GM18517 (cell line): ENCODE results near the gene AUTS2.
"Not testable (repeated sequence)": the region's sequence is repeated elsewhere in the genome, so short reads cannot be mapped to it uniquely, and the experiment has no call there.

Experiments used
- ATAC-seq: cut with Tn5 transposase; IDR thresholded peaks from one replicate; pipeline ENCODE4 v1.9.1; 2021; ENCODE audit warnings: mild to moderate bottlenecking, moderate library complexity; ENCODE audit not compliant: unreplicated experiment

Gene AUTS2

DNA sequence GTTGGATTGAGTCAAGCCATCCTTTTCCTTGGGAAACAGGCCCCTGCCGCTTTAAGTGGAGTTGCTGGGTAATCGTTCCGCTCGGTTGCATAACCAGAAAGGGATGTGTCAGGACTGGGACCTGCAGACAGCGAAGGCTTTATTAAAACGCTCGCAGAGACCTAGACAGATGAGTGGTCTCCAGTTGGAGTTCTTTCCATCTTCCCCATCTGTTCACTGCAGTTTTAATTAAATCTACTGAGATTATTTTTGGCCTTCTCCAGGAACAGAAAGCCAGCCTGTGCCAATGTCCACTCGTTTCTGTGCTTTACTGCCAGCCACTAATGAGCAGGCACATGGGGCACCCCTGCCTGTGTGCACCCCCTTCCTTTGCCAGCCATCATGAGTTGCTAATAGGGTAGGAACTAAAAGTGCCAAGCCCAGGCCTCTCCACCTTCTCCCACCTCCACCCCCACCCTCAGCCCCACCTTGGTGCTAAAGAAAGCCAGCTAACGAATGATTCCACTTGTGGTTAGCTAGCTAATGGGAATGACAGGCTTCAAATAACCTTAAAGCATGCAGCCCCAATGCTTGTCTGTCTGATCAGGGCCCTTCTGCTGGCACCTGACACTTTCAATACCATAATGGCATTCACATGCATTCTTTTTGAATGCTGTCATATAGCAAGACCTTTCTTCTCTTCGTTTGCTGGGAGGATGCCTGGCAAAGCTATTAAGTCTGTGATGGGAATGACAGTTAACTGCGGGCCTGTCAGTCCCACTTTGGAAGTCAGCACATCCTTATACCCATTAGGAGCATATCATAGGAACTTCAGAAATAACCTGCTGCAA, 976.9 kb downstream of the AUTS2 start:
- ATAC-seq = no peak

- no peak for ATAC-seq
These were observed 978.8 kb downstream of the AUTS2 start for GRCh38 chr7:70577078-70577477.

DNA sequence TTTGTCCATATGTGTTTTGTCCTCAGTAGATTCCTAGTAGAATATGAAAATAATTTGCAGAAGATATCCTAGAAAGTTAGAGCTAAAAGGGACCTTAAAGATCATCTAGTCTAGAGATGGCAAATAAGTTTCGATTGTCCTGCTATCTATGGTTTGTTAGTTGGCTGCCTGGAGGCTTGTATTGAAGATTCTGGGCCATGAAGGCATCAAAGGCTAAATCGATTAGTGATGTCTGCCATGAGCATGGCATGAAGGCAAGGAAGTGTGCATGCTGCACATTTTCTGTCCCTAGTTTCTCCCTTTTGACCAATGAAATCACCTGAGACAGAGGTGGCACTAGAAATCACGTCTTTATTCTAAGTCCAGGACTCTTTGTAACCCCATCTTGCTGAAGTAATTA, 979.9 kb downstream of the AUTS2 start:
- ATAC-seq = no peak

GRCh38 chr7:70579397-70580097, 981.3 kb downstream of the AUTS2 start:
- ATAC-seq = no peak

DNA sequence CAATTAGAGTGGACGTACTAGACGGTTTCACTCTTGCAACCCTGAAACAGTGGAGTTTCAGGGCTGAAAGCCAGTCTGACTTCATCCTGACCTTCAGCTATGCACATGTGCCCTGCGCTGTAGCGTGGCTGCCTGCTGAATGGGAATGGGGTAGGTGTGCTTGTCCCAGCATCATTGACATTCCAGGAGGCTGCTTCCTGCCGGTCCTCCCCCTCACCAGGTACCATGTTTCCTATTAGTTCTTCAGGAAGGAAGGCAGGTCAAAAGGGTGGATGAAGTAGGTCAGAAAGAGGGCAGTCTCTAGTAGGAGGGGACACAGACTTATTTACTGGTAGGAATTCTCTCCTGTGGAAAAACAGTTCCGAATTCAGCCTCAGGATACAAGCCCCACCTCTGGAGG, 981.9 kb downstream of the AUTS2 start:
- ATAC-seq = no peak

- ATAC-seq = no peak
These were observed 984.9 kb downstream of the AUTS2 start for GRCh38 chr7:70582927-70583895.

DNA sequence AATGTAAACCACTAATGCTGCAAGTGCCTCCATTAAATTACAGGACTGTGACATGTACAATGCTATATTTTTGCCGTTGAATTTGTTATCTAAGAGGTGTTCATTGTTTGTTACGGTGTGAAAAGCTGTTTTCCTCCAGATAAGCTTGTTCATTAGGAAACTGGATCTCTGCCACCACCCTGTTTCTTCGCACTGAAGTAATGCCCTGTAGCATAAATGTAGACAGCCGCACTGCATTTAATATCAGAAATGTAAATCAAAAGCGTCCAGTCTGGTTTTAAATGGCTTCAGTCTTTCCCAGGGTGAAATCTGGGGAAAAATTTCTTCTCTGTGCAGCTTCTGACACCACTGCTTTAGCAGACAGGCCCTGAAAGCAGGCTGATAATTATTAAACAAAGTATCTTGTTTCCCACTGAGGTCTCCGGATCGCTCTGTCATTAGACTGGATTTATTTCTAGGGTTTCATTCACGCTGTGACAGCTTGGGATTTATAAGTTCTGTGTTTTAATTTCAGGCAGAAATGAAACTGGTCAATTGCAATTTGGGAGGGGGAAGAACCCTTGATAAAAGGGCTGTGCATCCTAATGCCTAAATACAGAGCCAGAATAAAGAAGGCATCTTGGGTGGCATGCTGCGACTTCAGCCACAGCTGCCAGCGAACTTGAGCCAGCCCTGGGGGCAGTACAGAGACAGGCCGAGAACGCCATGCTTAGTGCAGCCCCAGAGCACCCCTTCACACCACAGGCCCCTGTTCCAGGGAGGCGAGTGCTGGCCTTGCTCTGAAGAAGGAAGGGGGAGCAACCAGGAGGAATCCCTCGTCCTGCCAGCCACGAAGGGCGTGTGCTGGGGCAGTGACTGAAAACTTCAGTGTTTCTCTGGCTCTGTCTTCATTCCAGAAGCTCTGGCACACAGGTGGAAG, 985.9 kb downstream of the AUTS2 start:
- ATAC-seq = no peak

DNA sequence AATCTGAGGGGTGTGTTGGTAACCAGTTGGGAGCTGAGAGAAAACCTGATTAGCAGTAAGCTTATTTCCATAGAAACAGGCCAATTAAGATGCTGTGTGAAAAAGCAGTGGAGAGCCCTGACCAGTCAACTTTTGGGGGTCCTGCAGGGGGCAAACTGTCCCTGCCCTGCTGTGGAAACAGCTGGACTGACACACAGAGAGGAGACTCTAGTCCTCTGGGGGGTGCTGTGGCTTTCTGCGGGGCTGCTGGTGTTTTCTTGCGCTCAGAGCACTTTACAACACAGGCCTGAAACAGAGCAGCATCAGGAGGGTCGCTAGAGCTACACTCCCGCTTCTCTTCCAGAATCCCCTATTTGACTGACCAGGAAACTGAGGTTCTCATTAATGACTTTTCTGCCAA, 986.8 kb downstream of the AUTS2 start:
- ATAC-seq = no peak

- ATAC-seq = no peak
These were observed 988.5 kb downstream of the AUTS2 start for GRCh38 chr7:70586822-70587221.

DNA sequence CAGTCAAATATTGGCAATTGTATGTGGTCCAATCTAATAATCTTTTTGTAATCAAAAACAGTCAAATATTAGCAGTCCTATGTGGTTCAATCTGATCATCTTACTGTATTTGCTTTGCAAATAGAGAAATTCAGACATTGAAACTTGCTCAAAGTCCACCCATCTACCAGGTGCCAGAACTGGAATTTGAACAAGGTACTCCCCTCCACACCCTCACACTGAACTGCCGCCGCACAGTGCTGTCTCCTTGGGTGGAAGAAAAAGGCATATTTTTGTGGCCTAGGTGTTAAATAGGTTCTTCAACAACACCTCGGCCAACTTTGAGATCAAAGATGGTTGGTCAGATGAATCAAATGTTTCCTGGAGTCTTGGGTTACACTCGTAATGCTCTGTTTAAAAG, 989.5 kb downstream of the AUTS2 start:
- no peak for ATAC-seq

DNA sequence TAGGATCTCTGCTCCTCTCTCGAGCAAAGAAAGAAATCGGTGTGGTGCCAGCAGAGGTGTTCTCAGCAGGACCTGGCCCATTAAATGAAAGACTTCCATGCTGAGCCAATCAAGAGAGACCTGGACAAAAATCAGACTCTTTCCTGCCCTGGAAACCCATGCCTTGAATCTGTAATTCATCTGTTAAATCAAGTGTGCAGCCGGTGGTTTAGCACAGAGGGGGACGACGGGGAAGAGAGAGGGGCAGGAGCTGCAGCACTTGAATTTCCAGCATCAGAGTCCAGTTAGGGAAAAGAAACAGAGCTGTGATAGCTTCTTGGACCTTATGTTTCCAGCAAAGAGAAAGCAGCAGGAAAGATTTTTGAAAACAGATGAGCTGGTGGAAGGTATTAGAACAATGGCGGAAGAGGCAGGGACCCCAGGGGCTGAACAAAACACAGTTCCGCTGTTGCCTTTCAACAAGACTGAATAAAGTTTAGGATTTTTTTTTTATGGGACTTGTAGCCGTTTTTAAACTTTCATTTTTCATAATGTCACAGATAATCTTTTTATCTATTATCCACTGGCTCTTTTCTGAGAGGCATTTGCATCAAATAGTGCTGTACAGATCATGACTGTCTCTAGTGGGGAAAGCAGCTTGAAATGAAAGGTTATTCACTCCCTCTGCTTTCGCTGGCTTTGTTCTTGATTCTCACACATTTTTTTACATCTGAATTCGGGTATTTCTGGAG, 990.1 kb downstream of the AUTS2 start:
- ATAC-seq = no peak

- ATAC-seq = no peak
These were observed 990.7 kb downstream of the AUTS2 start for GRCh38 chr7:70589010-70589409.

GRCh38 chr7:70589590-70589989, 991.3 kb downstream of the AUTS2 start:
- ATAC-seq = no peak

DNA sequence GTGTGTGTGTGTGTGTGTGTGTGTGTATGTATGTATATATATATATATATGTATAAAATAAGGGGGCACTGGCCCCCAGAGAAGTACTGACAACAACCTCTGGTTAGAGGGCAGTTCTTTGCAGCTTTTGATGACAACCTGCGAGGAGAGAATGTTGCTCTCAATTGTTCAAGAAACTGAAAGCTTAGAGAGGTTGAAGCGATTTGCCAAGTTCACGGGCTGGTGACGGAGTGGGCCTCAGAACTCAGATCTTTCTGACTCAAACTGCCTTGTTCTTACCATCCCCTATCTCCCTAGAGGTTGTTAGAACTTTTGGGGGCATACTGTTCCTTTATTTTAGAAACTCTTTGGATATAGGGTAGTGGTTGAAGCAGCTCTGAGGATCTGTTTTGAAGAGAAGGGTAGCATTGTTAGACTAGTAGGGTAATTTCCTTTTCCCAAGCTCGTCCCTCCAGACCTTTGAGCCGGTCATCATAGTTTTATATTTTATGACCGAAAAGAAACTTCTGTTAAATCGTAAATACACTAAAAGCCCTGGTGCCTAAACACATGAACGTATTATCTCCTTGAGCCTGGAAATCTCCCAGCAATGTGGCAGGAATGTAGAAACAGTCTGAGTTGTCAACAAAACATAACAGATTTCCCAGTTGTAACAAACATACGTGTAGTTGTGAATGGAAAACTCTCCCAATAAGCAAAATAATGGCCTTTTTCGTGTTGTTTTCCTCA, 992.0 kb downstream of the AUTS2 start:
- ATAC-seq = no peak

DNA sequence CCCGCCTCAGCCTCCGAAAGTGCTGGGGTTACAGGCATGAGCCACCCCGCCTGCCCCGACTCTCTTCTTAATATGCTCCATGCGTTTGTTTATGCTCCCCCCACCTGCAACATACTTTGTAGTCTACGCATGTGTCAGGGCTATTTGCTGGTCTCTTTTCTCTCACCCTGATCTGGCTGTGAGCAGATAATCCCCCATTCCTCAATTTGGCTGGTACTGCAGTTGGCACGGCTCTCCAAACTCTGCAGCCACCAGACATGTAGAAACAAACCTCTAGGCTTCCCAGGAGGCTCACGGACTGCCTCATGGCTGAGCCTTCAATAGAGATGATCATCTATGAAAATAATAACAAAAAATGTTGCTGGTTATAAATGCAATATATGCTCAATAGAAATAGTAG, 993.4 kb downstream of the AUTS2 start:
- no peak for ATAC-seq

DNA sequence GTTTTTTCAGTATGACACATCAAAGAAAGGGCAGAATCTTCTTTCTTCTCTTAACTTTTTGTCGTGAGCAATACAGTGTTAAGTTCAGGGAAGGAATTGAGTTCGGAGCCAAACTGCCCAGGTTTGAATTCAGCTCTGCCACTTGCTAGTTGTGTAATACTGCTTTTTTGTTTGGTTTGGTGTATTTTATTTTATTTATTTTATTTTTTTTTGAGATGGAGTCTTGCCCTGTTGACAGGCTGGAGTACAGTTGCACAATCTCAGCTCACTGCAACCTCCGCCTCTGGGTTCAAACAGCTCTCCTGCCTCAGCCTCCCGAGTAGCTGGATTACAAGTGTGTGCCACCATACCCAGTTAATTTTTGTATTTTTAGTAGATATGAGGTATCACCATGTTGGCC, 993.9 kb downstream of the AUTS2 start:
- ATAC-seq = no peak

GRCh38 chr7:70594170-70594569, 995.9 kb downstream of the AUTS2 start:
- no peak for ATAC-seq

DNA sequence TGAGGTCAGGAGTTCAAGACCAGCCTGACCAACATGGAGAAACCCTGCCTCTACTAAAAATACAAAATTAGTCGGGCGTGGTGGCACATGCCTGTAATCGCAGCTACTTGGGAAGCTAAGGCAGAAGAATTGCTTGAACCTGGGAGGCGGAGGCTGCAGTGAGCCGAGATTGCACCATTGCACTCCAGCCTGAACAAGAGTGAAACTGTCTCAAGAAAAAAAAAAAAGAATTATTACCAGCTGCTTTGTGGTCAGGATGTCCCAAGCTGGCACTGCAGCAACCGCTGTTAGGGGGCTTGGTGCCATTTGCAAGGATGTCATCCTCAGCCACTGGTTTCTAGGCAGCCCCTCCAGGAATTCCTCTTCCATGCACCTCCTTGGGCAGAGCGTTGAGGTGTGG, 996.6 kb downstream of the AUTS2 start:
- ATAC-seq = not testable (repeated sequence)

GRCh38 chr7:70595370-70595754, 997.1 kb downstream of the AUTS2 start:
- no peak for ATAC-seq
